IMR-90 (cell line): ENCODE data around the gene GATA1. TPM values are rescaled to one million over a fixed set of nuclear protein-coding genes. Genes with fewer than 3 reads are reported as not detected.

Experiments used
- ATAC-seq: fragments of 200-7000 bp; cut with Tn5 transposase; 2 replicates; pipeline ENCODE4 v1.9.1; 2020; ENCODE audit warnings: low read depth, mild to moderate bottlenecking, moderate library complexity
- BruUV-seq: library from RNA; stranded (reverse); fragments of 400-500 nt; replicated peaks from 2 replicates; lab custom pipeline; 2021; lab: Mats Ljungman, UMichigan
- CTCF ChIA-PET: fragments of 300-600 bp; formaldehyde crosslinking; extraction: SDS; loops from one replicate; lab custom pipeline; 2021; ENCODE audit warnings: antibody characterized with exemption; lab: Yijun Ruan, JAX
- POLR2A ChIA-PET: fragments of 300-600 bp; sonication (Branson Sonifier 250); formaldehyde crosslinking; loops from one replicate; lab custom pipeline; 2022; ENCODE audit warnings: antibody characterized with exemption; ENCODE audit not compliant: unreplicated experiment; lab: Charles Lee
- DNase-seq: peaks from one replicate; pipeline ENCODE4 v3.0.0; 2013
- H2AFZ ChIP-seq: replicated peaks from 2 replicates; pipeline ENCODE3; 2013; ENCODE audit warnings: low read length, mild to moderate bottlenecking; ENCODE audit not compliant: poor library complexity
- H2AK5ac ChIP-seq: 2 replicates; pipeline ENCODE4 v1.6.1; 2013; ENCODE audit warnings: low read depth, low read length, inconsistent platforms
- H2AK9ac ChIP-seq: replicated peaks from 2 replicates; pipeline ENCODE3; 2013; ENCODE audit warnings: mild to moderate bottlenecking, low read depth, low read length, moderate library complexity; ENCODE audit not compliant: poor library complexity
- H2BK120ac ChIP-seq: 2 replicates; pipeline ENCODE4 v1.6.1; 2013; ENCODE audit warnings: low read depth, low read length, inconsistent platforms
- H2BK15ac ChIP-seq: 3 replicates; pipeline ENCODE4 v1.6.1; 2013; ENCODE audit warnings: low read depth, low read length, inconsistent platforms
- H2BK20ac ChIP-seq: 2 replicates; pipeline ENCODE4 v1.6.1; 2013; ENCODE audit warnings: low read depth, mild to moderate bottlenecking, inconsistent platforms, low read length, moderate library complexity
- H2BK5ac ChIP-seq: 2 replicates; pipeline ENCODE4 v1.6.1; 2013; ENCODE audit warnings: mild to moderate bottlenecking, low read depth, low read length, inconsistent platforms; ENCODE audit not compliant: poor library complexity, severe bottlenecking
- H3K14ac ChIP-seq: replicated peaks from 2 replicates; pipeline ENCODE4 v1.6.1; 2013; ENCODE audit warnings: low read depth, low read length, inconsistent platforms
- H3K18ac ChIP-seq: 2 replicates; pipeline ENCODE4 v1.6.1; 2013; ENCODE audit warnings: low read depth, low read length, control low read depth
- H3K23ac ChIP-seq: 2 replicates; pipeline ENCODE4 v1.6.1; 2013; ENCODE audit warnings: low read depth, low read length, inconsistent platforms
- H3K27ac ChIP-seq: 2 replicates; pipeline ENCODE4 v1.5.1; 2013; ENCODE audit warnings: mild to moderate bottlenecking, control low read depth, low read length; ENCODE audit not compliant: insufficient read depth
- H3K27me3 ChIP-seq: 2 replicates; pipeline ENCODE4 v1.6.1; 2013; ENCODE audit warnings: low read length; ENCODE audit not compliant: control insufficient read depth, insufficient read depth
- H3K36me3 ChIP-seq: 2 replicates; pipeline ENCODE4 v1.6.1; 2013; ENCODE audit warnings: low read length, mixed read lengths; ENCODE audit not compliant: control insufficient read depth, insufficient read depth
- H3K4ac ChIP-seq: 2 replicates; pipeline ENCODE4 v1.6.1; 2013; ENCODE audit warnings: low read depth, low read length, inconsistent platforms
- H3K4me1 ChIP-seq: 2 replicates; pipeline ENCODE4 v1.6.1; 2013; ENCODE audit warnings: low read length, mixed read lengths; ENCODE audit not compliant: control insufficient read depth, insufficient read depth
- H3K4me2 ChIP-seq: 2 replicates; pipeline ENCODE4 v1.6.1; 2013; ENCODE audit warnings: low read depth, mild to moderate bottlenecking, control low read depth, low read length, moderate library complexity
- H3K4me3 ChIP-seq: 2 replicates; pipeline ENCODE4 v1.5.1; 2013; ENCODE audit warnings: low read depth, mild to moderate bottlenecking, control low read depth, low read length, moderate library complexity; ENCODE audit not compliant: insufficient read depth
- H3K56ac ChIP-seq: 2 replicates; pipeline ENCODE4 v1.6.1; 2013; ENCODE audit warnings: low read length, inconsistent platforms; ENCODE audit not compliant: insufficient read depth; ENCODE audit errors: extremely low read depth
- H3K79me1 ChIP-seq, 2 experiments: 2 replicates each; pipeline ENCODE4 v1.6.1; 2013; ENCODE audit warnings: low read length in 2 of 2, inconsistent platforms in 1 of 2, low read depth in 1 of 2
- H3K9ac ChIP-seq: 2 replicates; pipeline ENCODE4 v1.6.1; 2013; ENCODE audit warnings: low read depth, low read length, control low read depth
- H3K9me1 ChIP-seq: 2 replicates; pipeline ENCODE4 v1.6.1; 2013; ENCODE audit warnings: low read length, inconsistent platforms; ENCODE audit not compliant: insufficient read depth
- H3K9me3 ChIP-seq: 2 replicates; pipeline ENCODE4 v1.6.1; 2013; ENCODE audit warnings: low read length; ENCODE audit not compliant: control insufficient read depth, insufficient read depth
- H4K20me1 ChIP-seq: 2 replicates; pipeline ENCODE4 v1.6.1; 2013; ENCODE audit warnings: low read length, inconsistent platforms; ENCODE audit not compliant: insufficient read depth
- H4K5ac ChIP-seq: 2 replicates; pipeline ENCODE4 v1.6.1; 2013; ENCODE audit warnings: mild to moderate bottlenecking, low read depth, low read length, control low read depth
- H4K8ac ChIP-seq, 2 experiments: 2 replicates each; pipeline ENCODE4 v1.6.1; 2013; ENCODE audit warnings: low read depth in 2 of 2, low read length in 2 of 2, control low read depth in 1 of 2, inconsistent platforms in 1 of 2
- H4K91ac ChIP-seq: 2 replicates; pipeline ENCODE4 v1.6.1; 2013; ENCODE audit warnings: low read depth, low read length, inconsistent platforms; ENCODE audit not compliant: insufficient read depth
- BHLHE40 ChIP-seq: fragments of 150-350 bp; IDR thresholded peaks from 2 replicates; pipeline ENCODE4 v1.6.1; 2016; ENCODE audit warnings: mild to moderate bottlenecking, low read depth, low read length
- CEBPB ChIP-seq: IDR thresholded peaks from 2 replicates; pipeline ENCODE4 v1.6.1; 2012; ENCODE audit warnings: low read depth, low read length, improper control_type of control experiment
- CHD1 ChIP-seq: IDR thresholded peaks from 2 replicates; pipeline ENCODE4 v1.6.1; 2012; ENCODE audit warnings: low read depth, low read length, improper control_type of control experiment
- CTCF ChIP-seq: conservative IDR thresholded peaks from 2 replicates; pipeline ENCODE4 v1.5.1; 2012; ENCODE audit warnings: mild to moderate bottlenecking, low read depth, low read length, improper control_type of control experiment
- ELK1 ChIP-seq: fragments of 150-350 bp; IDR thresholded peaks from 2 replicates; pipeline ENCODE4 v1.6.1; 2016; ENCODE audit warnings: low read depth, mild to moderate bottlenecking, low read length, moderate library complexity, borderline replicate concordance
- FOS ChIP-seq: fragments of 150-350 bp; IDR thresholded peaks from 2 replicates; pipeline ENCODE4 v1.6.1; 2016; ENCODE audit warnings: low read depth, low read length
- MAFK ChIP-seq: IDR thresholded peaks from 2 replicates; pipeline ENCODE4 v1.6.1; 2012; ENCODE audit warnings: low read depth, low read length, improper control_type of control experiment
- MAZ ChIP-seq: IDR thresholded peaks from 2 replicates; pipeline ENCODE4 v1.6.1; 2012; ENCODE audit warnings: low read depth, mild to moderate bottlenecking, low read length, improper control_type of control experiment, moderate library complexity, borderline replicate concordance
- MXI1 ChIP-seq: IDR thresholded peaks from 2 replicates; pipeline ENCODE4 v1.6.1; 2012; ENCODE audit warnings: low read depth, mild to moderate bottlenecking, low read length, moderate library complexity, borderline replicate concordance
- NFE2L2 ChIP-seq: fragments of 150-350 bp; IDR thresholded peaks from 2 replicates; pipeline ENCODE4 v1.6.1; 2016; ENCODE audit warnings: low read depth, mild to moderate bottlenecking, low read length
- POLR2A ChIP-seq: IDR thresholded peaks from 2 replicates; pipeline ENCODE4 v1.6.1; 2012; ENCODE audit warnings: mild to moderate bottlenecking, low read depth, low read length
- RAD21 ChIP-seq: IDR thresholded peaks from 2 replicates; pipeline ENCODE4 v1.6.1; 2012; ENCODE audit warnings: low read length, improper control_type of control experiment
- RCOR1 ChIP-seq: IDR thresholded peaks from 2 replicates; pipeline ENCODE4 v1.6.1; 2012; ENCODE audit warnings: mild to moderate bottlenecking, low read length, improper control_type of control experiment; ENCODE audit not compliant: insufficient replicate concordance
- RFX5 ChIP-seq: IDR thresholded peaks from 2 replicates; pipeline ENCODE4 v1.8.0; 2012; ENCODE audit warnings: low read depth, mild to moderate bottlenecking, low read length, moderate library complexity
- SMC3 ChIP-seq: fragments of 150-350 bp; IDR thresholded peaks from 2 replicates; pipeline ENCODE4 v1.6.1; 2016; ENCODE audit warnings: low read depth, mild to moderate bottlenecking, antibody characterized with exemption, low read length, moderate library complexity
- USF2 ChIP-seq: fragments of 150-350 bp; IDR thresholded peaks from 2 replicates; pipeline ENCODE4 v1.6.1; 2017; ENCODE audit warnings: mild to moderate bottlenecking, antibody characterized with exemption, low read length, low read depth
- WGBS, 2 experiments: methylation state at CpG; one replicate each; pipeline versions ENCODE4 v1.1.5 to v1.1.7; 2013; ENCODE audit warnings: missing lambda C conversion rate in 2 of 2; ENCODE audit not compliant: insufficient read length in 1 of 2; ENCODE audit errors: extremely low coverage in 2 of 2; 5-methylcytosine and 5-hydroxymethylcytosine counted together
- dilution Hi-C: fragments of 300-500 bp; cut with HindIII; formaldehyde crosslinking; loops from one replicate; pipeline ENCODE4 v1.14.3; 2018; ENCODE audit warnings: low sequenced_read_pairs; ENCODE audit not compliant: unreplicated experiment
- in situ Hi-C: fragments of 300-500 bp; cut with MboI; formaldehyde crosslinking; loops from 3 replicates; pipeline ENCODE4 v1.14.3; 2019; ENCODE audit warnings: low sequenced_read_pairs, inconsistent platforms, mixed read lengths
- intact Hi-C: fragments of 100-400 bp; cut with micrococcal nuclease; formaldehyde crosslinking; loops from 2 replicates; pipeline ENCODE4 v1.10.0; 2022
- polyA plus RNA-seq, 3 experiments: library from polyadenylated mRNA; depleted of rRNA; stranded (reverse); fragments of >200 nt; gene quantifications; 2 replicates each; pipeline ENCODE4 v1.2.3, GENCODE V29; 2012; ENCODE audit warnings: low replicate concordance in 1 of 3
- total RNA-seq: library from RNA; depleted of rRNA; stranded (reverse); fragments of >200 nt; gene quantifications from 2 replicates; pipeline ENCODE4 v1.2.3, GENCODE V29; 2012

The GATA1 gene
- total and polyA plus RNA-seq, 2 of the 4 experiments (the other 2 are of a cell fraction) = not detected

- Histone ChIP-seq H2AFZ (no peak overlapping the region), H3K18ac (no peak overlapping the region), H3K23ac (no peak overlapping the region), H2BK5ac (no peak overlapping the region), H2AK9ac (no peak overlapping the region), H4K20me1 (no peaks in the 10 kb centered on the region), H3K9me1 (peaks cover 5% of the 10 kb centered on the region; the same call in 1 of the 2 replicates), H2BK15ac (no peak overlapping the region), H3K4me3 (no peak overlapping the region), H4K8ac (no peak overlapping the region), H2BK120ac (no peak overlapping the region), H3K9ac (no peak overlapping the region), H3K27ac (no peak overlapping the region), H3K4me1 (no peaks in the 10 kb centered on the region), H3K4ac (no peak overlapping the region), H3K9me3 (no peaks in the 10 kb centered on the region), H3K4me2 (no peak overlapping the region), H2BK20ac (no peak overlapping the region), H3K36me3 (peaks cover 2% of the 10 kb centered on the region; the same call in 1 of the 2 replicates), H4K5ac (no peak overlapping the region), H4K91ac (no peak overlapping the region), H3K27me3 (no peaks in the 10 kb centered on the region), H3K56ac (no peak overlapping the region), H3K14ac (no peak overlapping the region), H2AK5ac (no peak overlapping the region), H3K79me1 (peaks cover 0 to 8% of the 10 kb centered on the region in 2 experiments; a peak in 1 of 4 replicates)
- intact Hi-C loops (loop anchor here (10.0 kb wide), 1 partner anchor 911 kb away; no protein-coding TSS in a partner anchor), in situ Hi-C loops (no loop called here), dilution Hi-C loops (no loop called here)
- no CpG with 5 or more reads among the region's 4 CpGs for WGBS, 2 experiments
- ChIA-PET CTCF (no interaction called here), POLR2A (no interaction called here)
- BruUV-seq = no TSS peak
- no peak for ATAC-seq
- no peak for TF ChIP-seq SMC3
- TF ChIP-seq ELK1 = no peak
- TF ChIP-seq POLR2A = no peak
- no peak for TF ChIP-seq MXI1
- TF ChIP-seq NFE2L2 = no peak
- no peak for TF ChIP-seq FOS
- TF ChIP-seq MAZ = no peak
- no peak for TF ChIP-seq RCOR1
- no peak for TF ChIP-seq CEBPB
- TF ChIP-seq CHD1 = no peak
- TF ChIP-seq USF2 = no peak
- no peak for TF ChIP-seq CTCF
- no peak for TF ChIP-seq MAFK
- no peak for TF ChIP-seq RFX5
- no peak for TF ChIP-seq BHLHE40
- no peak for TF ChIP-seq RAD21
- no peak for DNase-seq
These were observed 19.7 kb downstream of the GATA1 start for GRCh38 chrX:48806081-48806480.
